K562 (cell line): ENCODE data around the gene FAM43B. TPM values are rescaled to one million over a fixed set of nuclear protein-coding genes. Genes with fewer than 3 reads are reported as not detected.

Experiments used
- ATAC-seq: fragments of 200-7000 bp; cut with Tn5 transposase; 3 replicates; pipeline ENCODE4 v1.9.1; 2020; ENCODE audit warnings: moderate library complexity
- BruUV-seq: library from RNA; stranded (reverse); fragments of 400-500 nt; replicated peaks from 2 replicates; lab custom pipeline; 2021; lab: Mats Ljungman, UMichigan
- CTCF ChIA-PET: fragments of 300-600 bp; formaldehyde crosslinking; extraction: SDS; loops from one replicate; lab custom pipeline; 2021; ENCODE audit warnings: low intra/inter-chr PET ratio; lab: Yijun Ruan, JAX
- POLR2A ChIA-PET: fragments of 300-600, 350-650 bp; sonication (Branson Sonifier 250); formaldehyde crosslinking; extraction: SDS; loops from one replicate; lab custom pipeline; 2021; ENCODE audit warnings: antibody characterized with exemption, inconsistent platforms; lab: Yijun Ruan, JAX
- DNase-seq, 4 experiments: peaks; one replicate each; pipeline versions ENCODE4 v3.0.0 to v3.0.0-alpha.2; 2011 to 2018; ENCODE audit warnings: low spot score in 3 of 4, mixed read lengths in 3 of 4; ENCODE audit errors: extremely low read depth in 1 of 4
- FAIRE-seq: peaks from 2 replicates; lab custom pipeline; 2011; peaks lifted over from hg19 to GRCh38; lab: Jason Lieb, UNC
- H2AFZ ChIP-seq: 2 replicates; pipeline ENCODE4 v1.6.0; 2011; ENCODE audit warnings: low read depth, low read length, control low read depth, inconsistent platforms
- H3K27ac ChIP-seq: fragments of 200-600 bp; 3 replicates; pipeline ENCODE4 v1.8.0; 2011; ENCODE audit warnings: low read depth, mild to moderate bottlenecking, control low read depth, inconsistent platforms, low read length, moderate library complexity, mixed read lengths; ENCODE audit errors: extremely low read depth
- H3K27me3 ChIP-seq, 2 experiments: fragments of 300-600 bp in 1 of 2; 2 replicates in 1 of 2; 3 replicates in 1 of 2; pipeline versions ENCODE4 v1.6.0 to v1.8.0; 2011; ENCODE audit warnings: inconsistent platforms in 2 of 2, low read length in 2 of 2, mild to moderate bottlenecking in 1 of 2, mixed read lengths in 1 of 2, moderate library complexity in 1 of 2; ENCODE audit not compliant: control insufficient read depth in 2 of 2, insufficient read depth in 2 of 2
- H3K36me3 ChIP-seq: fragments of 300-600 bp; 3 replicates; pipeline ENCODE4 v1.8.0; 2011; ENCODE audit warnings: mild to moderate bottlenecking, low read length, inconsistent platforms; ENCODE audit not compliant: control insufficient read depth, insufficient read depth
- H3K4me1 ChIP-seq, 2 experiments: fragments of 200-600 bp in 1 of 2; replicated peaks in 1 of 2; 2 replicates in 1 of 2; 3 replicates in 1 of 2; pipeline versions ENCODE4 v1.5.1 to v1.8.0; 2011; ENCODE audit warnings: inconsistent platforms in 2 of 2, low read length in 2 of 2, mild to moderate bottlenecking in 1 of 2, mixed read lengths in 1 of 2, moderate library complexity in 1 of 2; ENCODE audit not compliant: control insufficient read depth in 2 of 2, insufficient read depth in 2 of 2
- H3K4me2 ChIP-seq: 2 replicates; pipeline ENCODE4 v1.6.1; 2011; ENCODE audit warnings: low read length, control low read depth, inconsistent platforms, mixed read lengths; ENCODE audit not compliant: insufficient read depth
- H3K4me3 ChIP-seq: fragments of 200-600 bp; sonication (generic), shearing (Covaris generic); 2 replicates; pipeline ENCODE4 v1.5.1; 2016; ENCODE audit warnings: control low read depth, inconsistent platforms
- H3K79me2 ChIP-seq: fragments of 200-600 bp; 3 replicates; pipeline ENCODE4 v1.8.0; 2011; ENCODE audit warnings: low read length, inconsistent platforms; ENCODE audit not compliant: control insufficient read depth, insufficient read depth
- H3K9ac ChIP-seq, 2 experiments: 2 replicates each; pipeline versions ENCODE4 v1.6.0 to v1.6.1; 2011; ENCODE audit warnings: low read depth in 2 of 2, low read length in 2 of 2, control low read depth in 1 of 2, inconsistent platforms in 1 of 2, mild to moderate bottlenecking in 1 of 2, mixed read lengths in 1 of 2; ENCODE audit not compliant: insufficient read depth in 1 of 2
- H3K9me1 ChIP-seq: one replicate; pipeline ENCODE4 v1.6.0; 2011; ENCODE audit warnings: inconsistent platforms, mild to moderate bottlenecking, low read length, moderate library complexity; ENCODE audit not compliant: control insufficient read depth, insufficient read depth
- H3K9me3 ChIP-seq: replicated peaks from 2 replicates; pipeline ENCODE4 v1.5.1; 2011; ENCODE audit warnings: low read depth, low read length, inconsistent platforms; ENCODE audit not compliant: control insufficient read depth, insufficient read depth
- H4K20me1 ChIP-seq: replicated peaks from 2 replicates; pipeline ENCODE4 v1.6.1; 2011; ENCODE audit warnings: low read length, inconsistent platforms, mixed read lengths; ENCODE audit not compliant: control insufficient read depth, insufficient read depth
- BMI1 ChIP-seq: fragments of 150-350 bp; IDR thresholded peaks from 2 replicates; pipeline ENCODE4 v1.6.1; 2014; ENCODE audit warnings: low read length
- ELF4 ChIP-seq: fragments of 450-650 bp; formaldehyde crosslinking; IDR thresholded peaks from 2 replicates; pipeline ENCODE4 v1.4.0; 2022; ENCODE audit warnings: missing genetic modification characterization
- PRMT5 ChIP-seq: sonication (generic); formaldehyde crosslinking; IDR thresholded peaks from 2 replicates; pipeline ENCODE4 v1.5.0; 2020; ENCODE audit warnings: missing genetic modification reagents
- RFX1 ChIP-seq: fragments of 450-650 bp; IDR thresholded peaks from 2 replicates; pipeline ENCODE4 v1.6.1; 2016; ENCODE audit warnings: mild to moderate bottlenecking, moderate library complexity
- ZNF311 ChIP-seq: fragments of 250-450 bp; sonication (Bioruptor Pico); IDR thresholded peaks from 2 replicates; pipeline ENCODE4 v1.4.0; 2020; ENCODE audit warnings: mild to moderate bottlenecking, moderate library complexity
- WGBS: fragments of 100-300 bp; shearing (Covaris generic); methylation state at CpG from one replicate; pipeline ENCODE4 v1.1.6; 2016; ENCODE audit warnings: low coverage, mixed read lengths; ENCODE audit not compliant: insufficient coverage; ENCODE audit errors: missing lambda C conversion rate; 5-methylcytosine and 5-hydroxymethylcytosine counted together
- in situ Hi-C: fragments of 300-500 bp; cut with MboI; formaldehyde crosslinking; loops from 4 replicates; pipeline ENCODE4 v1.15.0; 2018; ENCODE audit warnings: inconsistent platforms, mixed read lengths
- intact Hi-C: fragments of 100-400 bp; cut with micrococcal nuclease; formaldehyde crosslinking; loops from 2 replicates; pipeline ENCODE4 v1.14.2; 2022
- polyA plus RNA-seq, 8 experiments: library from polyadenylated mRNA; depleted of rRNA in 4 of 8; stranded (reverse) in 5 of 8; unstranded in 3 of 8; fragments of >200 nt; fragmentation: Nextera tagmentation in 2 of 8; fragmentation: Illumina TruSeq in 1 of 8; extraction: Ambion mirVana in 2 of 8; extraction: Trizol in 1 of 8; gene quantifications; 2 replicates each; pipeline versions ENCODE4 v1.2.1 to v1.2.3, GENCODE V29; 2011 to 2014; ENCODE audit warnings: inconsistent platforms in 1 of 8, missing spikeins in 1 of 8
- total RNA-seq, 7 experiments: library from RNA; depleted of rRNA in 6 of 7; stranded (reverse); fragments of >200 nt in 6 of 7; fragmentation: Illumina TruSeq in 2 of 7; extraction: Trizol in 2 of 7; gene quantifications; 2 replicates each; pipeline versions ENCODE4 v1.2.1 to v1.2.3, GENCODE V29; 2011 to 2021; ENCODE audit warnings: low replicate concordance in 1 of 7
- TF ChIP-seq, protein P1 (sequence below): fragments of 200-800 bp; sonication (Bioruptor generic); IDR thresholded peaks from 2 replicates; pipeline ENCODE4 v1.6.1; 2017; ENCODE audit warnings: missing genetic modification characterization, missing compliant biosample characterization
- TF ChIP-seq, protein P2 (sequence below): fragments of 450-650 bp; IDR thresholded peaks from 2 replicates; pipeline ENCODE4 v1.6.1; 2016; ENCODE audit warnings: mild to moderate bottlenecking, moderate library complexity

The FAM43B gene
- total and polyA plus RNA-seq, 9 of the 15 experiments (the other 6 are each of a cell fraction or from before 2014, with no cell fraction given): not detected

DNA sequence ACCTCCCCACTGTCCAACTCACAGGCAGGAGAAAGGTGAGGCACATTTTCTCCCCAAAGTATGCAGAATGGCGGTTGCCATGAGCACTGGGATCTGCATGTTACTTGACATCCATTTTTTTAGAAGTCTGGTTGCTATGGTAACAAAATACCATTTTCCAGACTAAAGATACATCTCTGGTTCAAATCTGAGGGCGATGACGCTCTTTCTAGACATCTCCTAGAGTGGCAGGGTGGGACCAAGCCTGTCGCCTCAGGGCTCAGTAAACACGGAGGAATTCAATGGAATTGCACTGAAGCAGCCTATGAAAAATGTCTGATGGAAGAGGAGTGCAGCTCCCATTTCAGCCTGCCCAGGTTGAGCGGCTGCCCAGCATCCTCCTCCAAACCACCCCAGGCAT, 21.5 kb upstream of the FAM43B start:
- Histone ChIP-seq H3K4me1 (no peaks in the 10 kb centered on the region; a peak in 1 of 5 replicates), H3K4me2 (no peak overlapping the region), H3K9me1 (no peaks in the 10 kb centered on the region), H4K20me1 (no peaks in the 10 kb centered on the region), H3K4me3 (no peak overlapping the region), H3K27ac (no peak overlapping the region), H3K79me2 (no peaks in the 10 kb centered on the region), H3K36me3 (no peaks in the 10 kb centered on the region), H2AFZ (no peak overlapping the region), H3K27me3 (peaks cover 34 to 81% of the 10 kb centered on the region in 2 experiments), H3K9ac (no peak overlapping the region), H3K9me3 (no peaks in the 10 kb centered on the region)
- DNase-seq (no peak), FAIRE-seq (no peak), ATAC-seq (no peak)
- intact Hi-C loops: no loop called here
- ChIA-PET CTCF (no interaction called here), POLR2A (interaction anchor here (0.6 to 1.0 kb wide), 3 partner anchors 9 to 190 kb away, joined by 3 read pairs; no protein-coding TSS in a partner anchor)
- in situ Hi-C loops: no loop called here
- BruUV-seq: no TSS peak
- 2% methylated on average over 6 of the region's 6 CpGs for WGBS
- TF ChIP-seq BMI1 (no peak), ELF4 (no peak), ZNF311 (CRISPR knock-in tag) (no peak), PRMT5 (CRISPR knock-in tag) (0 out of 2 replicates have a peak, but pooled peaks have one; percentile 25), RFX1 (peak; percentile 89)
- TF ChIP-seq, protein P1, sequence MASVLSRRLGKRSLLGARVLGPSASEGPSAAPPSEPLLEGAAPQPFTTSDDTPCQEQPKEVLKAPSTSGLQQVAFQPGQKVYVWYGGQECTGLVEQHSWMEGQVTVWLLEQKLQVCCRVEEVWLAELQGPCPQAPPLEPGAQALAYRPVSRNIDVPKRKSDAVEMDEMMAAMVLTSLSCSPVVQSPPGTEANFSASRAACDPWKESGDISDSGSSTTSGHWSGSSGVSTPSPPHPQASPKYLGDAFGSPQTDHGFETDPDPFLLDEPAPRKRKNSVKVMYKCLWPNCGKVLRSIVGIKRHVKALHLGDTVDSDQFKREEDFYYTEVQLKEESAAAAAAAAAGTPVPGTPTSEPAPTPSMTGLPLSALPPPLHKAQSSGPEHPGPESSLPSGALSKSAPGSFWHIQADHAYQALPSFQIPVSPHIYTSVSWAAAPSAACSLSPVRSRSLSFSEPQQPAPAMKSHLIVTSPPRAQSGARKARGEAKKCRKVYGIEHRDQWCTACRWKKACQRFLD (CRISPR knock-in tag): no peak
- TF ChIP-seq, protein P2, sequence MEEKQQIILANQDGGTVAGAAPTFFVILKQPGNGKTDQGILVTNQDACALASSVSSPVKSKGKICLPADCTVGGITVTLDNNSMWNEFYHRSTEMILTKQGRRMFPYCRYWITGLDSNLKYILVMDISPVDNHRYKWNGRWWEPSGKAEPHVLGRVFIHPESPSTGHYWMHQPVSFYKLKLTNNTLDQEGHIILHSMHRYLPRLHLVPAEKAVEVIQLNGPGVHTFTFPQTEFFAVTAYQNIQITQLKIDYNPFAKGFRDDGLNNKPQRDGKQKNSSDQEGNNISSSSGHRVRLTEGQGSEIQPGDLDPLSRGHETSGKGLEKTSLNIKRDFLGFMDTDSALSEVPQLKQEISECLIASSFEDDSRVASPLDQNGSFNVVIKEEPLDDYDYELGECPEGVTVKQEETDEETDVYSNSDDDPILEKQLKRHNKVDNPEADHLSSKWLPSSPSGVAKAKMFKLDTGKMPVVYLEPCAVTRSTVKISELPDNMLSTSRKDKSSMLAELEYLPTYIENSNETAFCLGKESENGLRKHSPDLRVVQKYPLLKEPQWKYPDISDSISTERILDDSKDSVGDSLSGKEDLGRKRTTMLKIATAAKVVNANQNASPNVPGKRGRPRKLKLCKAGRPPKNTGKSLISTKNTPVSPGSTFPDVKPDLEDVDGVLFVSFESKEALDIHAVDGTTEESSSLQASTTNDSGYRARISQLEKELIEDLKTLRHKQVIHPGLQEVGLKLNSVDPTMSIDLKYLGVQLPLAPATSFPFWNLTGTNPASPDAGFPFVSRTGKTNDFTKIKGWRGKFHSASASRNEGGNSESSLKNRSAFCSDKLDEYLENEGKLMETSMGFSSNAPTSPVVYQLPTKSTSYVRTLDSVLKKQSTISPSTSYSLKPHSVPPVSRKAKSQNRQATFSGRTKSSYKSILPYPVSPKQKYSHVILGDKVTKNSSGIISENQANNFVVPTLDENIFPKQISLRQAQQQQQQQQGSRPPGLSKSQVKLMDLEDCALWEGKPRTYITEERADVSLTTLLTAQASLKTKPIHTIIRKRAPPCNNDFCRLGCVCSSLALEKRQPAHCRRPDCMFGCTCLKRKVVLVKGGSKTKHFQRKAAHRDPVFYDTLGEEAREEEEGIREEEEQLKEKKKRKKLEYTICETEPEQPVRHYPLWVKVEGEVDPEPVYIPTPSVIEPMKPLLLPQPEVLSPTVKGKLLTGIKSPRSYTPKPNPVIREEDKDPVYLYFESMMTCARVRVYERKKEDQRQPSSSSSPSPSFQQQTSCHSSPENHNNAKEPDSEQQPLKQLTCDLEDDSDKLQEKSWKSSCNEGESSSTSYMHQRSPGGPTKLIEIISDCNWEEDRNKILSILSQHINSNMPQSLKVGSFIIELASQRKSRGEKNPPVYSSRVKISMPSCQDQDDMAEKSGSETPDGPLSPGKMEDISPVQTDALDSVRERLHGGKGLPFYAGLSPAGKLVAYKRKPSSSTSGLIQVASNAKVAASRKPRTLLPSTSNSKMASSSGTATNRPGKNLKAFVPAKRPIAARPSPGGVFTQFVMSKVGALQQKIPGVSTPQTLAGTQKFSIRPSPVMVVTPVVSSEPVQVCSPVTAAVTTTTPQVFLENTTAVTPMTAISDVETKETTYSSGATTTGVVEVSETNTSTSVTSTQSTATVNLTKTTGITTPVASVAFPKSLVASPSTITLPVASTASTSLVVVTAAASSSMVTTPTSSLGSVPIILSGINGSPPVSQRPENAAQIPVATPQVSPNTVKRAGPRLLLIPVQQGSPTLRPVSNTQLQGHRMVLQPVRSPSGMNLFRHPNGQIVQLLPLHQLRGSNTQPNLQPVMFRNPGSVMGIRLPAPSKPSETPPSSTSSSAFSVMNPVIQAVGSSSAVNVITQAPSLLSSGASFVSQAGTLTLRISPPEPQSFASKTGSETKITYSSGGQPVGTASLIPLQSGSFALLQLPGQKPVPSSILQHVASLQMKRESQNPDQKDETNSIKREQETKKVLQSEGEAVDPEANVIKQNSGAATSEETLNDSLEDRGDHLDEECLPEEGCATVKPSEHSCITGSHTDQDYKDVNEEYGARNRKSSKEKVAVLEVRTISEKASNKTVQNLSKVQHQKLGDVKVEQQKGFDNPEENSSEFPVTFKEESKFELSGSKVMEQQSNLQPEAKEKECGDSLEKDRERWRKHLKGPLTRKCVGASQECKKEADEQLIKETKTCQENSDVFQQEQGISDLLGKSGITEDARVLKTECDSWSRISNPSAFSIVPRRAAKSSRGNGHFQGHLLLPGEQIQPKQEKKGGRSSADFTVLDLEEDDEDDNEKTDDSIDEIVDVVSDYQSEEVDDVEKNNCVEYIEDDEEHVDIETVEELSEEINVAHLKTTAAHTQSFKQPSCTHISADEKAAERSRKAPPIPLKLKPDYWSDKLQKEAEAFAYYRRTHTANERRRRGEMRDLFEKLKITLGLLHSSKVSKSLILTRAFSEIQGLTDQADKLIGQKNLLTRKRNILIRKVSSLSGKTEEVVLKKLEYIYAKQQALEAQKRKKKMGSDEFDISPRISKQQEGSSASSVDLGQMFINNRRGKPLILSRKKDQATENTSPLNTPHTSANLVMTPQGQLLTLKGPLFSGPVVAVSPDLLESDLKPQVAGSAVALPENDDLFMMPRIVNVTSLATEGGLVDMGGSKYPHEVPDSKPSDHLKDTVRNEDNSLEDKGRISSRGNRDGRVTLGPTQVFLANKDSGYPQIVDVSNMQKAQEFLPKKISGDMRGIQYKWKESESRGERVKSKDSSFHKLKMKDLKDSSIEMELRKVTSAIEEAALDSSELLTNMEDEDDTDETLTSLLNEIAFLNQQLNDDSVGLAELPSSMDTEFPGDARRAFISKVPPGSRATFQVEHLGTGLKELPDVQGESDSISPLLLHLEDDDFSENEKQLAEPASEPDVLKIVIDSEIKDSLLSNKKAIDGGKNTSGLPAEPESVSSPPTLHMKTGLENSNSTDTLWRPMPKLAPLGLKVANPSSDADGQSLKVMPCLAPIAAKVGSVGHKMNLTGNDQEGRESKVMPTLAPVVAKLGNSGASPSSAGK: no peak
